Midbrain (tissue), 1 donor: Measurements from ENCODE around the gene TRIM41.
"Not testable (repeated sequence)": the region's sequence is repeated elsewhere in the genome, so short reads cannot be mapped to it uniquely, and the experiment has no call there.

Experiments
- DNase-seq: peaks from one replicate; lab custom pipeline; 2025; lab: John Stamatoyannopoulos, UW

Gene TRIM41

DNA sequence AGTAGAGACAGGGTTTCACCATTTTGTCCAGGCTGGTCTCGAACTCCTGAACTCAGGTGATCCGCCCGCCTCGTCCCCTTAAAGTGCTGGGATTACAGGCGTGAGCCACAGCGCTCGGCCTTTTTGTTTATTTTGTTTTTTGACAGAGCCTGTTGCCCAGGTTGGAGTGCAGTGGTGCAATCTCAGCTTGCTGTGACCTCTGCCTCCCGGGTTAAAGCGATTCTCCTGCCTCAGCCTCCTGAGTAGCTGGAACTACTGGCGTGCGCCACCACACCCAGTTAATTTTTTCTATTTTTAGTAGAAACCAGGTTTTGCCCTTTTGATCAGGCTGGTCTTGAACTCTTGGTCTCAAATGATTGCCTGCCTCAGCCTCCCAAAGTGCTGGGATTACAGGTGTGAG, 12.9 kb upstream of the TRIM41 start:
- DNase-seq: not testable (repeated sequence)

DNA sequence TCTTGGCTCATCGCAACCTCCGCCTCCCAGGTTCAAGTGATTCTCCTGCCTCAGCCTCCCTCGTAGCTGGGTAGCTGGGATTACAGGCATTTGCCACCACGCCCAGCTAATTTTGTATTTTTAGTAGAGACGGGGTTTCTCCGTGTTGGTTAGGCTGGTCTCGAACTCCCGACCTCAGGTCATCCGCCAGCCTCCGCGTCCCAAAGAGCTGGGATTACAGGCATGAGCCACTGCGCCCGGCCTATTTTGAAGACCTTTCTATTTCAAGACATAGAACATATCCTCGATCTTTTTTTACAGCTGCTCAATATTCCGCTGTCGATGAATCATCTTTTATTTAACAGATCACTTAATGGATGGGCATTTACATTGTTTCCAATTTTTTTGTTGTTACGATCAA, 12.4 kb upstream of the TRIM41 start:
- DNase-seq: not testable (repeated sequence)

GRCh38 chr5:181211208-181211607, 11.9 kb upstream of the TRIM41 start:
- no peak for DNase-seq

DNA sequence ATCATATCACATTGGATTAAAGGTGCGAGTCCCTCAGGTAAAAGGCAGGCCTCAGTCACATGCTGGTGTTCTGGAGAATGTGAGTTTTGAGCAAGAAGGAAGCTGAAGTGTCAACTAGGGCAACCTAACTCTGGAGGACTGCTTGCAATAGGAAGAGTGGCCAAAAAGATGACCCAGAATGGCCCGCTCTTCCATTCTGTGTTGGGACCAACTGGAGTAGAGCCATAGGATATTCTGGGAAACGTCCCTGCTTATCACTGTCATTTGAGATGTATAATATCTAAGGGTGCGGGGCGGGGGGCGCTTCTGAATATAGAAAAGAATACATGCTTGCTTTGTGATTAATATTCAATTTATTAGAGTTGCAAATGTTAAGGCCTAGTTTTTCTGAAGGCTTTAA, 11.0 kb upstream of the TRIM41 start:
- no peak for DNase-seq

- no peak for DNase-seq
Observed at GRCh38 chr5:181212934-181213333, 10.1 kb upstream of the TRIM41 start.

DNA sequence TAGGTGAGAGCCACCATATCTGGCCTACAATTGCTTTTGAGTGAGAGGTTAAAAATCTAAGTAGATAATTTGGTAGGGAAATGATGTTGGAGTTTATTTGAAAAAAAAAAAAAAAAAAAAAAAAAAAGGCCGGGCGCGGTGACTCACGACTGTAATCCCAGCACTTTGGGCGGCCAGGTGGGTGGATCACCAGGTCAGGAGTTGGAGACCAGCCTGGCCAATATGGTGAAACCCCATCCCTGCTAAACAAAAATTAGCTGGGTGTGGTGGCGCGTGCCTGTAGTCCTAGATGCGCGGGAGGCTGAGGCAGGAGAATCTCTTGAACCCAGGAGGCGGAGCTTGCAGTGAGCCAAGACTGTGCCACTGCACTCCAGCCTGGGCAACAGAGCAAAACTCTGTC, 8.8 kb upstream of the TRIM41 start:
- not testable (repeated sequence) for DNase-seq

GRCh38 chr5:181215997-181216989, 6.8 kb upstream of the TRIM41 start:
- no peak for DNase-seq

- no peak for DNase-seq
Observed at GRCh38 chr5:181217111-181217802, 5.8 kb upstream of the TRIM41 start.

- DNase-seq: no peak
Observed at GRCh38 chr5:181217803-181218062, 5.3 kb upstream of the TRIM41 start.

DNA sequence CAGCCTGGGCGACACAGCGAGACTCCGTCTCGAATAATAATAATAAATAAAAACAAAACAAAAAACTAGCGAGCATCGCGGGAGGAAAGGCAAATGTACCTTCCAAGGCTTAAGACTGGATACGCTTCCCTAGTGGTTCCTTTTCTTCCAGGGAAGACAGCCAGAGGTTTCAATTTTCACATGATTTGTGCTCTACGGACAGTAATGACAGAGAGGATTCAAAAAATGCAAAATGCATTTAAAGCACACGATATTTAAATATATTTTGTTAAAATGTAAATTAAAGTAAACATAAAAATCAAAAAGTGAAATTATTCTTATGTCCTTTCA, 4.3 kb upstream of the TRIM41 start:
- no peak for DNase-seq

DNA sequence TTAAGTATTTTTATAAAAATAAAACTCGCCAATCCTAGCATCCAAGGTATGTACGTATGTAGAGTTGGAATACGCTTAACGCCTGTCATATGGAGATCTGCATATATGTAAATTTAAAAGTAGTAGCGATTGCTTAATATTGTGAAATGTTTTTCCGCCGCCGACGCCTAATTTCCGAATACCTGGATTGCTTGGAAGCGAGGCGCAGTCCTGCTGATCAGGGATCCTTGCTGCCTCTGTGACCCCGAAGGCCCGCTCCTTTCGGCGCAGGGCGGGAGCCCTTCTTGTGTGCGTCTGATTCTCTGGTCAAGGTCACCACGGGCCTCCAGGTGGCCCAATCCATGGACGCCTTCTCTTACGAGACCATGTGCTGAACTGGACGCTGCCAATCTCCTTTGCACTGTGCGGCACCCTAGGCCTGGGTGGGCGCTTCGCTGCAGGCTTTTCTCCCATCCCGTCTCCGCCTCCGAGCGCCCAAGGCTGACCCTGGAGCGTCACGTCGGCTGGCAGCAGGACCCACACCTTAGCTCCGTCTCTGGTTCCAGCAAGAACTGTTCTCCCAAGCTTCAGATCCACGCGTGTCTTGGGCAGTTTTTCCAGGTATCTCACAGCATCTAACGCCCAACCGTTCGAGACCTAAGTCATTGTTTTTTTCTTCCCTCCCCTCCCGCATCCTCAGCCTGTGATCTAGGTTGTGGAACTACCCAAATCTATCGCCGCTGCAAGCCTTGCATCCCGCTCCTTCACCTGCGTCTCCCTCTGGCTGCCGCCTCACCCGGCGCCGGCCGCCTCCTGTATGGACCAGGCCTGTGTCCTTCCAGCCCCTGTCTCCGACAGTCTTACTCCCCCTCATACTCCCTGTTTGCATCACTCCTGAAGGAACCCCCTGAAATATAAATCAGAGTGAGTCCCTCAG, 3.6 kb upstream of the TRIM41 start:
- no peak for DNase-seq

GRCh38 chr5:181220178-181220515, 2.9 kb upstream of the TRIM41 start:
- DNase-seq: no peak

- no peak for DNase-seq
Observed at GRCh38 chr5:181221105-181221791, 1.8 kb upstream of the TRIM41 start.

- no peak for DNase-seq
Observed at GRCh38 chr5:181221792-181222629, 1.1 kb upstream of the TRIM41 start.

- no peak for DNase-seq
Observed at GRCh38 chr5:181222630-181223057, 437 bp upstream of the TRIM41 start.

DNA sequence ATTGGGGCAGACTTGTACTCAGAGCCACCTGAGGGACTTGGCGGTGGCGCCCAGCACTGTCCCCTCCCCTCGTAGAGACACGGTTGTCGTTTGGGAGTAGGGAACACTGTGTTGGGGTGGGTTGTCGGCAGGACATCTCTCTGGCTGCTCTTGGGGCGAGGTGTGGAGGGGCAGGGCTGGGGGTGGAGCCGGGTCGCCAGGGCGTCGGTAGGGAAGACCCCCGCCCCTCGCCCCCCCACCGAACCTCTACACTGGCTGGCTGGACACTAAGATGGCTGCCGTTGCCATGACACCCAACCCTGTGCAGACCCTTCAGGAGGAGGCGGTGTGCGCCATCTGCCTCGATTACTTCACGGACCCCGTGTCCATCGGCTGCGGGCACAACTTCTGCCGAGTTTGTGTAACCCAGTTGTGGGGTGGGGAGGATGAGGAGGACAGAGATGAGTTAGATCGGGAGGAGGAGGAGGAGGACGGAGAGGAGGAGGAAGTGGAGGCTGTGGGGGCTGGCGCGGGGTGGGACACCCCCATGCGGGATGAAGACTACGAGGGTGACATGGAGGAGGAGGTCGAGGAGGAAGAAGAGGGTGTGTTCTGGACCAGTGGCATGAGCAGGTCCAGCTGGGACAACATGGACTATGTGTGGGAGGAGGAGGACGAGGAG, 778 bp downstream of the TRIM41 start:
- DNase-seq: no peak

DNA sequence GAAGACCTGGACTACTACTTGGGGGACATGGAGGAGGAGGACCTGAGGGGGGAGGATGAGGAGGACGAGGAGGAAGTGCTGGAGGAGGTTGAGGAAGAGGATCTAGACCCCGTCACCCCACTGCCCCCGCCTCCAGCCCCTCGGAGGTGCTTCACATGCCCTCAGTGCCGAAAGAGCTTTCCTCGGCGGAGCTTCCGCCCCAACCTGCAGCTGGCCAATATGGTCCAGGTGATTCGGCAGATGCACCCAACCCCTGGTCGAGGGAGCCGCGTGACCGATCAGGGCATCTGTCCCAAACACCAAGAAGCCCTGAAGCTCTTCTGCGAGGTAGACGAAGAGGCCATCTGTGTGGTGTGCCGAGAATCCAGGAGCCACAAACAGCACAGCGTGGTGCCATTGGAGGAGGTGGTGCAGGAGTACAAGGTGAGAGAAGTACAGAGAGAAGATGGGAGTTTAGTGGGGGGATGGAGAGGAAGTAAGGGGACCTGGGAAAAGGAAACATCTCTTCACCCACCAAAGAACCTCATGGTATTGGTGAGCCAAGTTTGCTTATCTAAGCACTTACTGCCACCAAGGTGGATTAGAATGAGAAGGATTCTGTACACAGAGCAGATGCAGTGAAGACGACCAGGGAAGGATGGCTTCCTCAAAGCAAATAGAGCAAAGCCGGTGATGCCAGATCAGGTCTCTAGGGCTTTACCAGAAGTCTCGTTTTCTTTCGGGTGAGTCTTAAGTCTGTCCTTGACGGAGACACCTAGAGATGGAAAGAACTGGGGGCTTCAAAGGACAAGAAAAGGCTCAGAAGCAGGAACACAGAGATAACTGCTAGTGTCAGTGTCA, 1.5 kb downstream of the TRIM41 start:
- DNase-seq: no peak

- DNase-seq: no peak
Observed at GRCh38 chr5:181229996-181230395, 6.9 kb downstream of the TRIM41 start.

GRCh38 chr5:181230551-181230950, 7.5 kb downstream of the TRIM41 start:
- DNase-seq: no peak

GRCh38 chr5:181231432-181231831, 8.4 kb downstream of the TRIM41 start:
- no peak for DNase-seq
